GM18907 (cell line): ENCODE data around the gene SMG1.
"Not testable (repeated sequence)": the region's sequence is repeated elsewhere in the genome, so short reads cannot be mapped to it uniquely, and the experiment has no call there.

ENCODE experiments used
- ATAC-seq: cut with Tn5 transposase; IDR thresholded peaks from one replicate; pipeline ENCODE4 v1.9.1; 2021; ENCODE audit warnings: mild to moderate bottlenecking, moderate library complexity; ENCODE audit not compliant: unreplicated experiment

The SMG1 gene

DNA sequence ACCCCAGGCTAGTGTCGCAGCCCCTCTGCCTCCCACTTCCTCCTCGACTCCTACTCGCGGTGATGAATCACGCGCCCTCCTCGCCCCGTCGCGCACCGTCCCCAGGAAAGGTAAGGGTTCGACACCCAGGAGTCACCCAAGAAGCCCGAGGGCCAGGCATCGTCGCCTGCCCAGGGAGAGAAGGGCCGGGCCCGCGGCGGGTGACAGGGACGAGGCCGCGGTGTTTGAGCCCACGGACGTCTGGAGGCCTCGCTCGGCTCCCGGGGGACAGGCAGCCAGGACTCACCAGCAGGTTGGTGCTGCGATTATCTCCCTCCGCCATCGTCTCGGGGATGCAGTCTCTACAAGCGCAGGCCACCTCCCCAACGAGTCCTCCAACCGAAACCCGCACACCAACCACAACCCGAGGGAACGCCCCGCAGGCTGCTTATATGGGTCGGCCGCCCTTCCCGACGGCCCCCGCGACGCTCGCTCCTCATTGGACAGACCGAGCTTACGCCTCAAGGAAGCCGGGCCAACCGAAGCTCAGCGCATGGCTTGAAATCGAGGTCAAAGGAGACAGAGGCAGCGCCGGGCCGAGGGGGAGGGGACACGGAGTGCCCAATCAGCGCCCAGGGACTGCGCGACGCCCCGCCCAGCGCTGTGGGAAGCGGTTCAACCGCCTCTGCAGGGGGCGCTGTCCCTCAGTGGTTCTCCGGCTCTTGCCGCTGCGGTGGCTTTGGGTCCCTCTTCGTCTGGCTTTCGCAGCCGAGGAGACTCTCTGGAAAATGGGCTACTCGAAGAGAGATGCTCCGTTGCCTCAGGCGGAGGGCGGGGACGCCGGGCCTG, 124.8 kb downstream of the SMG1 start, which contains the start of gene ARL6IP1:
ARL6IP1 (minus strand) TSS at position 405 of the 828 bp plus-strand sequence; CDS start at position 322, 83 bp downstream.
- peak; percentile 95 for ATAC-seq

- no peak for ATAC-seq
Observed at GRCh38 chr16:18800775-18801144, 125.4 kb downstream of the SMG1 start.

DNA sequence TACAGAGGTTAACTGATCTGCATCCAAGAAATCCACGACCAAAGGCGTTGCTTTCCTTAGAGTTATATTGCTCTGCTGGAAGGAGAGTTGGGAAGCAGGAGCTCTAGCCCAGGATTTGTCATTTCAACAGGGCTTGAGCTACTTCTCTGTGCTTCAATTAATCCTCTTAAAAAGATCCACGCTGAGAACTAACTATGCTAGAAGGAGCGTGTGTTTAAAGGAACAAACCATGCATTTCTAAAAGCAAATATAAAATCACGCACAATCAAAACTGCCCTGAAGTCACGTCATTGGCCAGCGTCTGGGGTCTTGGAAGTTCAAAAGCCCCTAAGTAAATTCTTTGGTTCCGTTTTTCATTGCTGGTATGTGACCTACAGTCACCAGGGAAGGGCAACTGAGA, 125.9 kb downstream of the SMG1 start:
- ATAC-seq, result no peak

DNA sequence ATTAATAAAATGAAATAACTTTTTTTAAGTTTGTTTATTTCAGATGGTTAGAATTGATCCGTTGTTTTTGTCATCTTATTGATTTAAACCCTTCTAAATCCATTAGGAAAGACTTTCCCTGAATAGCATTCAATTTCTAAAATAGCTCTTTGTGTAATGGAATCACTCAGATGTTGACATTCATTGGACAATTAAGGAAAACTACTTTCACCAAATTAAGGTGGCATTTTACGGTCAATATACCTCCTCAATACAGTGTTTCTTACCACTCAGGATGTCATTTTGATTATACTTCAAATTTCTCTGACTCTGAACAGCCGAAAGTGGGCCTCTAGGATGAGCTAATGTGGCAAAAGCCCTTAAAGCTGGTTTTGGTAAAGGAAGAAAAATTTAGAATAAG, 126.7 kb downstream of the SMG1 start:
- ATAC-seq, result no peak

- no peak for ATAC-seq
Observed at GRCh38 chr16:18797746-18798145, 128.5 kb downstream of the SMG1 start.

- ATAC-seq, result no peak
Observed at GRCh38 chr16:18796377-18796776, 129.8 kb downstream of the SMG1 start.

GRCh38 chr16:18792836-18793433, 133.3 kb downstream of the SMG1 start:
- ATAC-seq, result no peak

DNA sequence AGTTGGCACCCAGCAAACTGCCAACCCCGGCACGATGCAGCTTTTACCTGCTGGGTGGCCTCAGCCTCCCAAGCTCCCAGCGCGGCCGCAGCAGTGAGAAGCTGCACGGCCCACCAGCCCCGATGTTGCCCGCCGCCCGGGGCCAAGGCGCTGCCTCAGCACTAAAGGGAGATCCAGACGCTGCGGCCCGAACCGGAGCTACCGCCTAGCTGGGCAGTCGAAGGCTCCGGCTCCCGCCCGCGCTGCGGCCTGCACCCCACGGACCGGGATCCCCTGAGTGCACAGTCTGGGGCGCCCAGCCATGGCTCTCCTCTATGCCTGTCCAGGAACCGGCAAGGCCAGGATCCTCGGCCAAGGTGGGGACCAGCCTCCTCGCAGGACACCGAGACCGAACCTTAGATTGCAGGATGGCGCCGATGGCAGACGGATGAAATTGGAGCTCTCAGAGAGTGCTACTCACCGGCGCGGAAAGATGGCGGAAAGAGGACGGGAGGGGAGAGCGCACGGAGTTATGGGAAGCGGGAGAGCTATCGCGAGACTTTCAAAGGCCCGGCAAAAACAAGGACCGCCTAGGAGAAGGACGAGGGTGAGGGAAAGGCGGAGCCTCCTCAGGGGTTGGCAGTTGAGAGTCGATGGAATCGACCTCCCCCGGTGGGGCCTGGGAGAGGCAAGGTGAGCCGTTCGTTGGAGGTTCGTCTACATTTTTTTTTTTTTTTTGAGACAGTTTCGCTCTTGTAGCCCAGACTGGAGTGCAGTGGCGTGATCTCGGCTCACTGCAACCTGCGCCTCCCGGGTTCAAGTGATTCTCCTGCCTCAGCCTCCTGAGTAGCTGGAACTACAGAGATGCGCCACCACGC, 136.1 kb downstream of the SMG1 start, which contains the start of gene RPS15A:
RPS15A (minus strand) TSS at position 485 of the 857 bp plus-strand sequence. CDS start 1,221 bp downstream, outside the sequence.
- ATAC-seq, result peak; percentile 82

DNA sequence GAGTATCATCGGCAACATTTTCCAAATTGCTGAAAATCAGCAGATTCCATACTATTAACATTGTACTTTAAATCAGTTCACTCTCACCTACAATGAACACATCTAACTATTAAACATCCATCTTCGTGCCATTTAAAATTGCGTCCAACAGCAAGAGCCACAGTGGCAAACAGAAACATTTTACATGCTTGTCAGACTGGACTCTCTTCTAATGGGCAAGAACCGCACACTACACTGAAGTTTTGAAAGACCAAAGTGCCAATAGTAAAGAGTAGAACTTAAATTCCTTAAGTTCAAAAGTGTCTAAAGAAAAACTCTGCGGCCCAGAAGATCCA, 136.7 kb downstream of the SMG1 start:
- no peak for ATAC-seq

DNA sequence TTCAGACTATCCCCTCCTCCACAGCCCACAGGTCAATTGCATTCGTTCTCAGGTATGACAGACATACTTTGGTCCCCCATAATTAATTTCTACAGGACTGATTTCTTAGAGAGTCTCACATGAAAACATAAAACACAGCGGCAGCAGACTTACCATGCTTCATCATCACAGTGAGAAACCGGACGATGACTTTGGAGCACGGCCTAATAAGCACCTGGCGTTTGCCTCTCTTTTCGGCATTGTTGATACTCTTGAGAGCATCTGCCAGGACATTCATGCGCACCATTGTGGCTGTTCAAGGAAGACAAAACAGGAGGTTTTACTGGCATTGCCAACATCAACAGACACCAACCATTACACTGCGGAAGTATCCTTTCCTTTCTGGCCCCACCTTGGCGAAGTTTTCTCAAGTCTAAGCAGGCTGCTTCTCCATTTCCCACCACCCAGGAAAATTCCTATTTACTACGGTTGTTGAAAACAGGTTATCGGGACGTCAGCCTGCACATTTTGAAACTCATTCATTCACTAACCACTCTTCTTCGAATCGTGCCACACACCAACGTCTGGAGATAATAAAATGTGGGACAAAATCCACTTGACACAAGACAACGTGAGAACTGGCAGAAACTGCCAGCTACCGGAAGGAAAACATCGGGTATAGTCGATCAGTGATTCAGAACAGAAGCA, 137.2 kb downstream of the SMG1 start:
- ATAC-seq, result no peak

DNA sequence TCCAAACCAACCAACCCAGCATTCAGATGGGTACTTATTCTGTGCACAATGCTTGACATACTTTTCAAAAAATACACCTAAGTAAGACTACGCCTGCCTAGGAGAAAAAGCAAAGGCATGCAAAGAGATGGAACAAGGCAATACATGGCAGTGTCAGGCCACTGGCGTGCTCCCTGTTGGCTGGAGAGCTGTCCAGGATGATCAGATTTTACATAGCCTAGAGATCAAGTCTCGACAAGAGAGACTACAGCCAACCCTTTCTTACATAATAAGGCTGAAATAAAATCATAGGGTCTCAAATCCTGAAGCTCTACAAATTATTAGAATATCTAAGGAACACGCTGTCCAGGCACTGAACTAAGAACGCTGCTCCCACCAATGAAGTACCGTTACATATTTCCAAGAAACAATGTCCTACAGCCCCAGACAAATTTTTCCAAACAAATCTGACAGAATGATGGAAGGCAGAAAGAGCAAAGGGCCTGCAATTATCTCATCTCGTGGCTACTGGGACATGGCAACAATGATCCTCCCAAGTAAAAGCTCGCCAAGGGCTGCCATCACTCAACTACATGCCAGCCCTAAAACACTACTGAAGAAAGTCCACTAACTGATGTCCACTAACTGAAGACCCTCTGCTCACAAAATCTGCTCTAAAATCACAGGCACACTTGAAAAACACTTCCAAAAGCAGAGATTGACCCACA, 141.1 kb downstream of the SMG1 start:
- ATAC-seq, result no peak

DNA sequence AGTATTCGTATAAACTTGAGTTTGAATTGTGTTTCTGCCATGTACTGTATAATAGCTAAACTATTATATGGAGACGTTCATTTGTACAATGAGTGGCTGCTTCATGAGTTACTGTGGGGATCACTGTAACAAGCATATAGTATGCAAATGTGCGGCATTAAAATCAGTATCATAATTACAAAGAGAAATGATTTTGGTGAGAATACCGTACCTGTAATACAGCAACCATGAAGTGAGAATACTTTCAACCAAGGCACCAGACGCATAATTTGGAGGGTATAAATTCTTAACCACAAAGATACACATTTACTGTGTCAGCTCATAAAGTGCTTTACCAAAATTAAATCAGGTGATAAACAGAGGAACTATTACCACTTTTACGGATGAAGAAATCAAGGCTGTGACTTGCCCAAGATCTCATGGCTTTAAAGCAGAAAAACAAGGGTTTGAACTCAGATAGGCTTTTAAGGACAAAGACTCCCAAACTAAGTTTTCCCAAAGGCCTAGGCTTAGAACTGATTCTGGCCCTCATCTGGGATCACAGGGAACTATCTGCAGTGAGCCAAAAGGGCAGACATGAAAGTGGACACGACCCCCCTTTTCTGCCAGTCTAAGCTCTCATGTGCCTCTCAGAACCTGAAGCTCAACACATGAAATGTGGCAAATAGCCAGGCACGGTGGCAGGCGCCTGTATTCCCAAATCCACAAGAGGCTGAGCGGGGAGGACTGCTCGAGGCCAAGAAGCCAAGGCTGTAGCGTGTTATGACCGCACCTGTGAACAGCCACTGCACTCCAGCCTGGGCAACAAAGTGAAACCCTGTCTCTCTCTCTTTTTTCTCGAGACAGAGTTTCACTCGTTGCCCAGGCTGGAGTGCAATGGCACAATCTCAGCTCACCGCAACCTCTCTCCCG, 142.5 kb downstream of the SMG1 start:
- no peak for ATAC-seq

- no peak for ATAC-seq
Observed at GRCh38 chr16:18782697-18783429, 143.3 kb downstream of the SMG1 start.

DNA sequence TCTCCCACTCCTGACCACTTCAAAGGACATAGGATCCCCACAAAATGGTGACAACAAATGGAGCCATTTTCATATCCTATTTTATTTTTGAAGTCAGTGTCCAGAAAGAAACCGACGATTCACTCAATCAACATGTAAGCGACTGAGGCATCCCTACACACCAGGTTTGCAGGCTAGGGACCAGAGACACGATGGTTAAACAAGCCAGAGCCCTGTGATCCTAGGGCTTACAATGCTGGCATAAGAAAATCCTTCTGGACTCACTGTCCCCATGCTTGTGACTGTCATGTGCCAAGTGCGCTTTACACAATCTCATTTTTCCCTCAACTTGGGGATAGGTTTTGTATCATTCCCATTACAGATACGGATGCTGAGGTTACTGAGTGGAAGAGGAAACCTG, 145.0 kb downstream of the SMG1 start:
- ATAC-seq, result not testable (repeated sequence)

DNA sequence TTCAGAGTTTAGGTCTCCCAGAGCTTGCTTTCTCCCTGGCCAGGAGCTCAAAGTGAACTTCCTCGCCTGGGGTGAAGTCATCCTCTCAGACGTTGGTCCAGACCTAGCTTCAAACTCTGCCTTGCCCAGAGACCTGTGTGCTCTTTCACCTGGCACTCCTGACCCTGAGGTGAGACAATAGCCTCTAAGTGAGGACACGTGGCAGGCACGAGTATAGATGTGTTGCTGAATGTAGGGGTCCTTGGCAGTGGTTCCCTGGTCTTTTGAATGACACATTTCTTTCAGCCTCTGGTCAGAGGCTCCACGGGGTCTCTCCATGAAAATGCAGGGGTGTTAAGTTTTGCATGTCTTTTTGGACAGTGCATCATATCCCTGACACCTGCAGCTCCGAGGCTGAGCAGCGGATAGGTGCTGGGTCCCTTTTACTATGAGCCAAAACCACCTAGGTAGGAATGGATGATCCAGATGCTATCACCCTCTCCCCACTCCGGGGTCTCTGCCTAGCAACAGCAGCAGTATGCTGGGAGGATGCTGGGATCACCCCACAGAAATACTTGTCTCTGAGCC, 145.7 kb downstream of the SMG1 start:
- ATAC-seq, result not testable (repeated sequence)

DNA sequence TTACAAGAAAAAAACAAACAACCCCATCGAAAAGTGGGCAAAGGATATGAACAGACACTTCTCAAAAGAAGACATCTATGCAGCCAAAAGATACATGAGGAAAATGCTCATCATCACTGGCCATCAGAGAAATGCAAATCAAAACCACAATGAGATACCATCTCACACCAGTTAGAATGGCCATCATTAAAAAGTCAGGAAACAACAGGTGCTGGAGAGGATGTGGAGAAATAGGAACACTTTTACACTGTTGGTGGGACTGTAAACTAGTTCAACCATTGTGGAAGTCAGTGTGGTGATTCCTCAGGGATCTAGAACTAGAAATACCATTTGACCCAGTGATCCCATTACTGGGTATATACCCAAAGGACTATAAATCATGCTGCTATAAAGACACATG, 148.5 kb downstream of the SMG1 start:
- not testable (repeated sequence) for ATAC-seq

GRCh38 chr16:18776334-18776733, 149.9 kb downstream of the SMG1 start:
- not testable (repeated sequence) for ATAC-seq

GRCh38 chr16:18774651-18775050, 151.6 kb downstream of the SMG1 start:
- not testable (repeated sequence) for ATAC-seq
